Effector CD8-positive, alpha-beta T cell (primary cell): Measurements from ENCODE around the gene WNT10A.
"Not testable (repeated sequence)": the region's sequence is repeated elsewhere in the genome, so short reads cannot be mapped to it uniquely, and the experiment has no call there.

ENCODE experiments used
- DNase-seq: peaks from one replicate; lab custom pipeline; 2025; lab: John Stamatoyannopoulos, UW

WNT10A gene

DNA sequence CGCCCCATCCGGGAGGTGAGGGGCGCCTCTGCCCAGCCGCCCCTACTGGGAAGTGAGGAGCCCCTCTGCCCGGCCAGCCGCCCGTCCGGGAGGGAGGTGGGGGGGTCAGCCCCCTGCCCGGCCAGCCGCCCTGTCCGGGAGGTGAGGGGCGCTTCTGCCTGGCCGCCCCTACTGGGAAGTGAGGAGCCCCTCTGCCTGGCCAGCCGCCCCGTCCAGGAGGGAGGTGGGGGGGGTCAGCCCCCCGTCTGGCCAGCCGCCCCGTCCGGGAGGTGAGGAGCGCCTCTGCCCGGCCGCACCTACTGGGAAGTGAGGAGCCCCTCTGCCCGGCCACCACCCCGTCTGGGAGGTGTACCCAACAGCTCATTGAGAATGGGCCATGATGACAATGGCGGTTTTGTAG, 51.1 kb downstream of the WNT10A start:
- not testable (repeated sequence) for DNase-seq
